GM19099 (cell line): ENCODE measurements around the gene ZNF230.
A peak's percentile ranks its signal among the peaks of the same experiment; 100 is the strongest.

Experiments
- POLR2A ChIP-seq: IDR thresholded peaks from 3 replicates; pipeline ENCODE4 v1.6.1; 2011; ENCODE audit warnings: low read depth; ENCODE audit not compliant: insufficient read length; ENCODE audit errors: extremely low read depth

Gene ZNF230

GRCh38 chr19:44002566-44003460, at the start of gene ZNF230:
Gene ZNF230, plus strand, starts transcription at chr19:44002957. Its CDS starts 4,122 bp downstream, at chr19:44007079.
- peak; percentile 68 for TF ChIP-seq POLR2A

DNA sequence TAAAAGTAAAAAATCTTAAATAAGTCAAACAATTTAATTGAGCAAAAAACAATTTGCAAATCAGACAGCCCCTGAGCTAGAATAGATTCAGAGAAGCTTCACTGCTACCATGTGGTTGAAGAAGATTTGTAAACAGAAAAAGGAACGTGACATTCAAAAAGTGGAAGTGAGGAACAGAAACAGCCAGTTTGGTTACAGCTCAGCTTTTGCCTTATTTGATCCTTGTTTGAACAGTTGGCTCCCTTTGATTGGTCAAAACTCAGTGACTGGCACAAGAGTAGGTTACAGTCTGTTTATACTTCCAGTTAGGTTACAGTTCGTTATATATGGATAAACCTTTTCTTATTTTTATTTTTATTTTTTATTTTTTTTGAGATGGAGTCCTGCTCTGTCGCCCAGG, 45.9 kb upstream of the ZNF230 start:
- TF ChIP-seq POLR2A = no peak

- TF ChIP-seq POLR2A = no peak
These were observed 44.9 kb upstream of the ZNF230 start for GRCh38 chr19:43957891-43958290.

- TF ChIP-seq POLR2A = no peak
These were observed 42.3 kb upstream of the ZNF230 start for GRCh38 chr19:43960411-43960810.

DNA sequence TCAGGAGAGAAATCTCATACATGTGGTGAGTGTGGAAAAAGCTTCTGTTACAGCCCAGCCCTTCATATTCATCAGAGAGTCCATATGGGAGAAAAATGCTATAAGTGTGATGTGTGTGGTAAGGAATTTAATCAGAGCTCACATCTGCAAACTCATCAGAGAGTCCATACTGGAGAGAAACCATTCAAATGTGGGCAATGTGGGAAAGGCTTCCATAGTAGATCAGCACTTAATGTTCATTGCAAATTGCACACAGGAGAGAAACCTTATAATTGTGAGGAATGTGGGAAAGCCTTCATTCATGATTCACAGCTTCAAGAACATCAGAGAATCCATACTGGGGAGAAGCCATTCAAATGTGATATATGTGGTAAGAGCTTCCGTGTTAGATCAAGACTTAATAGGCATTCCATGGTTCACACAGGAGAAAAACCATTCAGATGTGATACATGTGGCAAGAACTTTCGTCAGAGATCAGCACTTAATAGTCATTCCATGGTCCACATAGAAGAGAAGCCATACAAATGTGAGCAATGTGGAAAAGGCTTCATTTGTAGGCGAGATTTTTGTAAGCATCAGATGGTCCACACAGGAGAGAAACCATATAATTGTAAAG, 36.6 kb upstream of the ZNF230 start:
- no peak for TF ChIP-seq POLR2A

DNA sequence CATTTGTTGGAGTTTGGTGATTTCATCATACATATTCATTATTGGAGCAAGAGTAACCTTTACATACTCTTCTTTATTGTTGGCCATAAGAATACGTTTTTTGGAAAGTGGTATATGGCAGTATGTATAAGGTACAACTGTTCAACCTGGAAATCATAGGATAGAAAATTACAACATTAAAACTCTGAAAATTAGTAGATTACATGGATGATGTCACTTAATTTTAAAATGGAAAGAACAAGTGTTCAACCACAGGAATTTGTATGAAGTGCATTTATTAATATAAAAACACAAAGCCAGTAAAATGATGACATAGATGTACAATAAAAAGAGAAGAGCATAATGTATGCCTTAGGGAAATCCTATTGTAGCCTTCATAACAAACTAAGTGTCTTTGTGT, 26.0 kb upstream of the ZNF230 start:
- TF ChIP-seq POLR2A = no peak

DNA sequence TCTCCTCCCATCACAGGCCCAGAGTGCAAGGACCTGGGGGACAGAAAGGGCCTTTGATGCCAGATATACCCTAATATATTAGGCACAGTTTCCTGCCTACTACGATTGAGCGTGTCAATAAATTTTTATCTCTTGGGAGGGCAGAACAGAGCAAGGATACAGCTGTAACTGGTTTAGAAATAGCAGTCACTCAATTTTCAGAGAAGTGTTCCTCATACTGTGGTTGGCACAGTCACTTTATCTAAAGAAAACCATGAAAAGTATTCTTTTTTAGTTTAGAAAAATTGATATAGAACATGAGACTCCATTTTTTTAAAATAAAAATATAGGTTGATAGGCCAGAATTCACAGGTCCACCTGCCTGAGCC, 19.2 kb upstream of the ZNF230 start:
- no peak for TF ChIP-seq POLR2A

DNA sequence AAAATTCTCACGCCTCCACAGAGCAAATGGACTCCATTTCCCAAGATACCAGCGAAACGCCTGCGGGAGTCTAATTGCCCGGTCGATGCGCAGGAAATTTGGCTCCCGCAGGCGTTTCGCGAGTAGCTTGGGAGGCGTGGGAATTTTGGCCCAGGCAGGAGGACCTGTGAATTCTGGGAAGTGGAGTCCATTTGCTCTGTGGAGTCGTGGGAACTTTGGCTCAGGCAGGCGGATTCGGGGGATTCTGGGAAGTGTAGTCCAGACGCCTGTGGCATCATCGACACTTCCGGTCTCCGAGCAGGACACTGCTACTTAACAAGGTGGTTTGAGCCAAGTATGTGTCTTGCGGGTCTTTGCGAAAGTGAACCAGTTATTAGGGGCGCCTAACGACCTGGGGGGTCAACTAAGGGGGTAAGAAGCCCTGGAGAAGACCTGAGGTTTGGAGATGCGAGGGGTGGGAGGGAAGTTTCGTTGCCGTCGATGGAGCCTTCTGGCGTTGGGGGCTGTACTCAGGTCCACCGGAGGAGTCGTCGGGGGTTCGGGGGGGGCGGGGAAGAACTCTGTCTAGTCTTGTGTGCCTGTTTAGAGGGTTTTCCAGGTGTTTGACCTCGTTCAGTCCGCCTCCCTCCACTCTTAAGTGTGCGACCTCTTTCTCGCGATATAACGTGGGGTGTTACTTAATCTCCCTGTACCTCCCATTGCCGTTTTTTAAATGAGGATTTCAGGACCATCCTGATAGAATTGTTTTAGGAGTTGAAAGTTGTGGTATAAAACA, 18.7 kb upstream of the ZNF230 start, which contains the start of gene ZNF155:
Gene ZNF155 (plus strand): TSS at position 277 of the 775 bp plus-strand sequence. CDS start 4,356 bp downstream, outside the sequence.
- peak; percentile 56 for TF ChIP-seq POLR2A

DNA sequence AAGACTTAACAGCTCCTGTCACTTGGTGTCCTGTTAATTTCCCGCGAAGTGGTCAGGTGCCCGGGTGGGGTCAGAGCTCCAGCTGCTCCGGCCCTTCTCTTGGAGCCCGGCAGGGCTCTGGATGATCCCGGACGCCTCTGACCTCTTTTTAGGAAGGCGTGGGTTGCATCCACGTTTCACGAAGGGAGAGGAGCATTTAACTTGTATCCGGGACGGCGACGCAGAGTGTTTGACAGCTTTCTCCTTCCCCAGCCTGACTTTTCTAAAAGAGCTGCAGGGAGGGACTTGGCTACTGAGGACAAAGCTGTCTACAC, 18.1 kb upstream of the ZNF230 start:
- TF ChIP-seq POLR2A = no peak

- no peak for TF ChIP-seq POLR2A
These were observed 5.0 kb upstream of the ZNF230 start for GRCh38 chr19:43997631-43998290.

DNA sequence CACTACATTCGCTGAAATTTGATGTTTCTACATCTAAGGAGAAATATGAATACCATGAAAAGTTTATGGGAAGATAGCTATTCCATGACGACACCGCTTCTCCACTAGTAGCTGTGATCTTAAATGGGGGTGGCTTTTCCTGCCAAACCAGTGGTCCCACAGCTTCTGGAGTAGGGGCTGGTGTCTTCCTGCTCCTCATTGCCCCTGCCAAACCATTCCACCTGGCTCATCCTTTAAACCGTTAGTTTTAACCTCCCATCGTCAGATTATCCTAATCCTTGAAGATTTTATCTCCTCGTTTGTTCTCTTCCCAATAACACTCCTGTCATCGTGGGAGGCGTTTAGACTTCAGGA, 568 bp upstream of the ZNF230 start:
- no peak for TF ChIP-seq POLR2A

DNA sequence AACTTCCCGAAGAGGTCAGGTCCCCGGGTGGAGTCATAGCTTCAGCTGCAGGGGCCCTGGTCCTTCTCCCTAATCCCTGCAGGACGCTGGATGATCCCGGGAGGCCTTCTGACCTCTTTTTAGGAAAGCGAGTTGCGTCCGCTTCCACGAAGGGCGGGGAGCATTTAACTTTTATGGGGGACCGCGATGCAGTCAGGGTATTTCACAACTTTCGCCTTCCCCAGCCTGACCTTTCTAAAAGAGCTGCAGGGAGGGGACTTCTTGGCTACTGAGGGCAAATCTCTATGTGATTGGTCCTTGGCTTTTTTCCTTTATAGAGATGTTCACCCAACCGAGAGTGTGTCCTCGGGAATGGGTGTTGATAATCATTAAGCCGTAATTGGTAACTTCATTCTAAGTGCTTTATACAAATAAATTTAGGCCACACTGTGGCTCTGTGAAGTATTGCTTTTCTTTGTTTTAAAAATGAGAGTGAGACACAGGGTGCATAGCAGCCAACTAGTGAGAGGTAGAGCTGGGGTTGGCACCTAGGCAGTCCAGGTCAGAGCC, 778 bp downstream of the ZNF230 start:
- TF ChIP-seq POLR2A = no peak

- TF ChIP-seq POLR2A = no peak
These were observed 3.2 kb downstream of the ZNF230 start for GRCh38 chr19:44005973-44006372.

DNA sequence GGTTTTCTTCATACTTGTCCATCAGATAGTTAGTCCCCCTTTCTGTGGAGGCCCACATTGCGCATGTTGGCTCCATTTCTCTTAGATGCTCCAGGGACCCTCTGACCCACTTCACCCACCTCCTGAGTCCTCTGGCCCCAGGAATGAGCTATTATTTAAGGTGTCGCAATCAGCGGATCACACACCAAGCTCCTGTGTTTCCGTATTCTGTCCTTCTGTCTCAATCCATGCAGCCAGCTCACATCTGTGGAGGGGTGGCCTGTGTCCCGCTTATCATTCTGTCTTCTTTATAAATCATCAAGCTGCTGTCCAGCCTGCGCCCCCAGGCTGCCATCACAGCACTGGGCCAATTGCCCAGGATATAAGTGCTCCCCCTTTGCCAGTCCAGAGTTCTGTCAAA, 4.7 kb downstream of the ZNF230 start:
- no peak for TF ChIP-seq POLR2A

- TF ChIP-seq POLR2A = no peak
These were observed 7.7 kb downstream of the ZNF230 start for GRCh38 chr19:44010468-44010867.
